GM23338 (cell line): ENCODE data around the gene SLC12A7. TPM values are rescaled to one million over a fixed set of nuclear protein-coding genes. Genes with fewer than 3 reads are reported as not detected.

ENCODE experiments used
- ATAC-seq: fragments of 200-7000 bp; cut with Tn5 transposase; 3 replicates; pipeline ENCODE4 v1.9.1; 2020
- DNase-seq: peaks from one replicate; pipeline ENCODE4 v3.0.0-alpha.2; 2015; ENCODE audit warnings: low spot score
- H2AFZ ChIP-seq: fragments of 200-600 bp; sonication (generic); 2 replicates; pipeline ENCODE4 v1.8.0; 2016; ENCODE audit warnings: antibody characterized with exemption, mild to moderate bottlenecking, moderate library complexity
- H3F3A ChIP-seq: fragments of 200-600 bp; sonication (generic); replicated peaks from 2 replicates; pipeline ENCODE4 v1.8.0; 2017; ENCODE audit warnings: antibody characterized with exemption, mixed run types, low read depth
- H3K27ac ChIP-seq: fragments of 200-600 bp; sonication (generic); 2 replicates; pipeline ENCODE4 v1.6.1; 2016; ENCODE audit warnings: low read depth
- H3K27me3 ChIP-seq: fragments of 200-600 bp; sonication (generic); 2 replicates; pipeline ENCODE4 v1.8.0; 2016; ENCODE audit warnings: mild to moderate bottlenecking, mixed run types, moderate library complexity; ENCODE audit not compliant: insufficient read depth
- H3K36me3 ChIP-seq: fragments of 200-600 bp; sonication (generic); 2 replicates; pipeline ENCODE4 v1.8.0; 2016; ENCODE audit warnings: mild to moderate bottlenecking; ENCODE audit not compliant: insufficient read depth
- H3K4me1 ChIP-seq: fragments of 200-600 bp; sonication (generic); 2 replicates; pipeline ENCODE4 v1.8.0; 2016; ENCODE audit warnings: mild to moderate bottlenecking, moderate library complexity; ENCODE audit not compliant: insufficient read depth
- H3K4me2 ChIP-seq: fragments of 200-600 bp; sonication (generic); 2 replicates; pipeline ENCODE4 v1.7.1; 2017; ENCODE audit warnings: mixed run types
- H3K4me3 ChIP-seq: fragments of 200-600 bp; sonication (generic); 2 replicates; pipeline ENCODE4 v1.6.1; 2016; ENCODE audit warnings: mixed run types
- H3K79me2 ChIP-seq: fragments of 200-600 bp; sonication (generic); replicated peaks from 2 replicates; pipeline ENCODE4 v1.8.0; 2017; ENCODE audit warnings: mild to moderate bottlenecking; ENCODE audit not compliant: insufficient read depth
- H3K9me2 ChIP-seq: fragments of 200-600 bp; sonication (generic); 2 replicates; pipeline ENCODE4 v1.8.0; 2017; ENCODE audit not compliant: insufficient read depth
- H4K20me1 ChIP-seq: fragments of 200-600 bp; sonication (generic); replicated peaks from 2 replicates; pipeline ENCODE4 v1.8.0; 2017; ENCODE audit warnings: mild to moderate bottlenecking; ENCODE audit not compliant: insufficient read depth
- H3K27ac Mint-ChIP-seq: 2 replicates; pipeline ENCODE4 v1.8.0; 2020; ENCODE audit warnings: inconsistent platforms, mild to moderate bottlenecking, moderate library complexity, mixed read lengths
- H3K27me3 Mint-ChIP-seq: 3 replicates; pipeline ENCODE4 v1.8.0; 2022; ENCODE audit warnings: low read depth, mild to moderate bottlenecking, moderate library complexity, mixed read lengths, inconsistent platforms; ENCODE audit not compliant: insufficient read depth, poor library complexity
- H3K36me3 Mint-ChIP-seq: 3 replicates; pipeline ENCODE4 v1.8.0; 2021; ENCODE audit warnings: low read depth, mild to moderate bottlenecking, inconsistent platforms, moderate library complexity, mixed read lengths
- H3K4me1 Mint-ChIP-seq: 3 replicates; pipeline ENCODE4 v1.8.0; 2020; ENCODE audit warnings: mild to moderate bottlenecking, inconsistent platforms, mixed read lengths
- H3K4me3 Mint-ChIP-seq: 3 replicates; pipeline ENCODE4 v1.8.0; 2021; ENCODE audit warnings: moderate library complexity, mild to moderate bottlenecking, inconsistent platforms, mixed read lengths
- H3K9me3 Mint-ChIP-seq: 3 replicates; pipeline ENCODE4 v1.8.0; 2020; ENCODE audit warnings: moderate library complexity, mild to moderate bottlenecking, inconsistent platforms, mixed read lengths
- EZH2phosphoT487 ChIP-seq: fragments of 200-600 bp; sonication (generic); IDR thresholded peaks from one replicate; pipeline ENCODE4 v1.8.1; 2018; ENCODE audit warnings: antibody characterized with exemption; ENCODE audit not compliant: unreplicated experiment
- JUNB ChIP-seq: IDR thresholded peaks from one replicate; pipeline ENCODE4 v1.6.1; 2016; ENCODE audit warnings: antibody characterized with exemption; ENCODE audit not compliant: unreplicated experiment
- NANOG ChIP-seq: IDR thresholded peaks from 2 replicates; pipeline ENCODE4 v1.6.1; 2016; ENCODE audit warnings: antibody characterized with exemption, borderline replicate concordance
- ZNF114 ChIP-seq: fragments of 250-450 bp; sonication (Bioruptor Pico); IDR thresholded peaks from 2 replicates; pipeline ENCODE4 v1.5.0; 2020; ENCODE audit warnings: mild to moderate bottlenecking, moderate library complexity
- ZNF462 ChIP-seq: fragments of 250-450 bp; sonication (Bioruptor Pico); IDR thresholded peaks from 2 replicates; pipeline ENCODE4 v1.5.0; 2020; ENCODE audit warnings: mild to moderate bottlenecking, moderate library complexity
- polyA plus RNA-seq: library from polyadenylated mRNA; unstranded; fragments of >200 nt; fragmentation: Nextera tagmentation; extraction: Ambion mirVana; gene quantifications from 2 replicates; pipeline ENCODE4 v1.2.1, GENCODE V29; 2016
- total RNA-seq: library from RNA; depleted of rRNA; stranded (reverse); fragments of >200 nt; shearing (Covaris generic); gene quantifications from 2 replicates; pipeline ENCODE4 v1.2.3, GENCODE V29; 2014

Gene SLC12A7
- total and polyA plus RNA-seq, 2 experiments from 2014 or later, result 7.4 to 32.2 TPM

GRCh38 chr5:1074816-1075554 is 36.9 kb downstream of the SLC12A7 start:
- Mint-ChIP-seq H3K4me1 (no peaks in the 10 kb centered on the region), H3K9me3 (no peaks in the 10 kb centered on the region), H3K36me3 (peaks cover 6% of the 10 kb centered on the region; the same call in 2 of the 3 replicates), H3K4me3 (no peak overlapping the region), H3K27me3 (peaks cover 8% of the 10 kb centered on the region), H3K27ac (no peak overlapping the region)
- Histone ChIP-seq H3K4me2 (no peak overlapping the region), H3K4me3 (no peak overlapping the region), H3F3A (no peaks in the 10 kb centered on the region), H4K20me1 (0 out of 2 replicates have a peak, but pooled peaks cover 2% of the 10 kb centered on the region), H2AFZ (no peak overlapping the region), H3K4me1 (no peaks in the 10 kb centered on the region), H3K27ac (no peak overlapping the region), H3K9me2 (no peaks in the 10 kb centered on the region), H3K27me3 (no peaks in the 10 kb centered on the region), H3K36me3 (no peaks in the 10 kb centered on the region), H3K79me2 (no peaks in the 10 kb centered on the region)
- no peak for TF ChIP-seq EZH2phosphoT487
- TF ChIP-seq NANOG, result no peak
- TF ChIP-seq JUNB, result no peak
- DNase-seq (no peak), ATAC-seq (no peak)

GRCh38 chr5:1074226-1074625 is 37.6 kb downstream of the SLC12A7 start:
- no peak overlapping the region for H3K4me3 ChIP-seq
- no peak overlapping the region for H3K4me2 ChIP-seq
- no peak overlapping the region for H3K27ac ChIP-seq
- no peaks in the 10 kb centered on the region for H3K4me1 ChIP-seq
- Mint-ChIP-seq H3K27me3 (peaks cover 8% of the 10 kb centered on the region), H3K4me3 (no peak overlapping the region), H3K4me1 (no peaks in the 10 kb centered on the region), H3K9me3 (no peaks in the 10 kb centered on the region), H3K36me3 (peaks cover 5% of the 10 kb centered on the region; the same call in 2 of the 3 replicates), H3K27ac (no peak overlapping the region)
- H4K20me1 ChIP-seq, result 0 out of 2 replicates have a peak, but pooled peaks cover 2% of the 10 kb centered on the region
- no peaks in the 10 kb centered on the region for H3K27me3 ChIP-seq
- H2AFZ ChIP-seq, result no peak overlapping the region
- H3K9me2 ChIP-seq, result no peaks in the 10 kb centered on the region
- no peaks in the 10 kb centered on the region for H3K79me2 ChIP-seq
- DNase-seq (no peak), ATAC-seq (no peak)
- H3K36me3 ChIP-seq, result no peaks in the 10 kb centered on the region
- TF ChIP-seq EZH2phosphoT487 (no peak), ZNF114 (no peak), ZNF462 (no peak)
- H3F3A ChIP-seq, result no peaks in the 10 kb centered on the region
